Activated naive CD8-positive, alpha-beta T cell treated with anti-CD3 and anti-CD28 coated beads, Interleukin-2, amount 10 ng/mL, durations not matched to agents 7 days and 5 days (primary cell): Measurements from ENCODE around the gene SNX25. TPM values are rescaled to one million over a fixed set of nuclear protein-coding genes. Genes with fewer than 3 reads are reported as not detected.
"Not testable (repeated sequence)": the region's sequence is repeated elsewhere in the genome, so short reads cannot be mapped to it uniquely, and the experiment has no call there.

Experiments
- ATAC-seq: fragments of 150-1000 bp; cut with Tn5 transposase; one replicate; pipeline ENCODE4 v1.10.0; 2021; ENCODE audit warnings: low read depth, moderate library complexity
- POLR2A ChIA-PET: fragments of 350-600 bp; sonication (Branson Sonifier 250); formaldehyde crosslinking; loops from one replicate; lab custom pipeline; 2021; ENCODE audit warnings: antibody characterized with exemption; lab: Charles Lee
- DNase-seq: peaks from one replicate; pipeline ENCODE4 v3.0.0; 2021
- H3K27ac Mint-ChIP-seq: one replicate; pipeline ENCODE4 v1.8.0; 2022; ENCODE audit warnings: mild to moderate bottlenecking, mixed read lengths
- H3K27me3 Mint-ChIP-seq: one replicate; pipeline ENCODE4 v1.8.0; 2022; ENCODE audit warnings: mild to moderate bottlenecking, moderate library complexity, mixed read lengths
- H3K36me3 Mint-ChIP-seq: one replicate; pipeline ENCODE4 v1.8.0; 2021; ENCODE audit warnings: mild to moderate bottlenecking, mixed read lengths
- H3K4me1 Mint-ChIP-seq: one replicate; pipeline ENCODE4 v1.8.0; 2021; ENCODE audit warnings: mixed read lengths
- H3K4me3 Mint-ChIP-seq: one replicate; pipeline ENCODE4 v1.8.0; 2022; ENCODE audit warnings: mild to moderate bottlenecking, moderate library complexity, mixed read lengths
- H3K9me3 Mint-ChIP-seq: one replicate; pipeline ENCODE4 v1.8.0; 2021; ENCODE audit warnings: mixed read lengths
- total RNA-seq, 2 experiments: library from RNA; stranded (reverse); gene quantifications; one replicate each; pipeline ENCODE4 v1.2.3, GENCODE V29; 2021

The SNX25 gene
- total RNA-seq, 2 experiments from 2014 or later = 15.9 to 16.4 TPM

- H3K4me3 Mint-ChIP-seq = no peak overlapping the region
- POLR2A ChIA-PET = no interaction called here
- H3K4me1 Mint-ChIP-seq = no peaks in the 10 kb centered on the region
- no peaks in the 10 kb centered on the region for H3K9me3 Mint-ChIP-seq
- H3K27me3 Mint-ChIP-seq = no peaks in the 10 kb centered on the region
- DNase-seq (no peak), ATAC-seq (no peak)
- H3K27ac Mint-ChIP-seq = no peak overlapping the region
- peaks cover 1% of the 10 kb centered on the region for H3K36me3 Mint-ChIP-seq
Measured at GRCh38 chr4:185227713-185228278, 18.4 kb downstream of the SNX25 start.

DNA sequence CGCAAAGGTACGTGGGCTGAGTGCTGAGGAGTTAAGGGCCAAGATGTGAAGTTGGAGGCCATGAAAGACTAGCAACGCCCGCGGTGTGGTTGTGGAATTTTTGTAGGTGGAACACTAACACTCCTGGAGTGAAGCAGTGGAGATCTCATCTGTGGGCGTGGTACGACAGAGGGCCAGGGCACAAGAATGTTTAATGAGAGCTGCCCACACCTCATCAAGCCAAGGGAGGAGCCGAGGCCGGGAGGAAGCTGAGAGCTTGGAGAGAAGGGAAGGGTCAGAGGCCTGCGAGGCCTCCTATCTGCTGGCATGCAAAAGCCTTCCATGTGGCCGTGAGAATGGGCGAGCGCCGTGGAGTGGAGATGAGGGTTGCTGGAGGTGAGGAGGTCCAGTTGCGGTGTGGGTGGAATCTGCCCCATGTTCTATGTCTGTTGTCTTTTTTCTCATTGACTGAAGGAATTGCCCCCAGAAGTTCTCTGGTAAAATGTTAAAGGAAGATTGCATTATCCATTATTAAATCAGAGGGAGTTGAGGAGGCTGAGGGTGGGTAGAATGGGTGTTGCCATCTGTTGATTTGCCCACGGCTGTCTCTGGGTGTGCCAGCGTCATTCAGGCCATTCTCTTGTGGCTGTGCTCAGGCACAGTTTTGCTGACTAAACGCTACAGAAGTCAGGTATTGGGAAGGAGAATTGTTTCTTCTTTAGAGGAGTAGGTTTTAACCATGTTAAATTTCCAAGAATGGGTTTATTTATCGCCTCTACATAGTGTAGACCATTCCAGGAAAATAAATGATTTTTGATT is 19.8 kb downstream of the SNX25 start:
- DNase-seq = no peak
- Mint-ChIP-seq H3K36me3 (no peaks in the 10 kb centered on the region), H3K9me3 (no peaks in the 10 kb centered on the region), H3K27ac (no peak overlapping the region), H3K4me1 (no peaks in the 10 kb centered on the region), H3K27me3 (no peaks in the 10 kb centered on the region), H3K4me3 (no peak overlapping the region)
- POLR2A ChIA-PET = no interaction called here
- ATAC-seq = no peak

GRCh38 chr4:185232370-185232769 is 23.0 kb downstream of the SNX25 start:
- H3K27ac Mint-ChIP-seq = no peak overlapping the region
- no peak for ATAC-seq
- no peak for DNase-seq
- H3K4me3 Mint-ChIP-seq = no peak overlapping the region
- no peaks in the 10 kb centered on the region for H3K27me3 Mint-ChIP-seq
- H3K4me1 Mint-ChIP-seq = no peaks in the 10 kb centered on the region
- peaks cover 3% of the 10 kb centered on the region for H3K36me3 Mint-ChIP-seq
- POLR2A ChIA-PET = no interaction called here
- H3K9me3 Mint-ChIP-seq = no peaks in the 10 kb centered on the region

DNA sequence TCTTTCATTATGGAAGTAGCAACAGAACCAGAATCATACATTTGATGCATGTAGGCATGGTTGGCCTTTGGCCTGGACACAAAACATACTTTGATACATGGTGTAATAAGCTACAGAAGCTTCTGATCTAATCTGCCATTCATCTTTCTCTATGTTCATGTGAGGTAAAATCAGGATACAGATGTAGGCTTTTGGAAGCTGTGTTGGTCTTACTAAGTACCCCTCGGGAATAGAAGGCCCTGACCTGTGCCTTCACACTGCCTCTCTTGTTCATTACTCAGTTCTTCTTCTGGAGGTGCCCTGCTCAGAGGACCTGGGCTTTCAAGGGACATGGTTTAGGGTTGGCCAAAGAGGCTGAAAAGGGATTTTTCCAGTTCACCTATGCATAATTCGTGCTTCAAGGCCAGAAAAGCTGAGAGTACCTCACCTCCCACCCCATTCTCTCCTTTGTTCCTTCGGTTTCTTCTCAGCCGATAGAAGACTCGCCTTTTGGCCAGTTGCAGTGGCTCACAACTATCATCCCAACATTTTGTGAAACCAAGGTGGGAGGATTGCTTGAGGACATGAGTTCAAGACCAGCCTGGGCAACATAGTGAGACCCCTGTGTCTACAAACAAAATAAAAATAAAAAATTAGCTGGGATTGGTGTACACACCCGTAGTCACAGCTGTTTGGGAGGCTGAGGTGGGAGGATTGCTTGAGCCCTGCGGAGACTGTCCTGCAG is 25.9 kb downstream of the SNX25 start:
- ATAC-seq (no peak), DNase-seq (no peak)
- H3K4me3 Mint-ChIP-seq = no peak overlapping the region
- peaks cover 4% of the 10 kb centered on the region for H3K9me3 Mint-ChIP-seq
- POLR2A ChIA-PET = no interaction called here
- H3K36me3 Mint-ChIP-seq = peaks cover 9% of the 10 kb centered on the region
- H3K4me1 Mint-ChIP-seq = no peaks in the 10 kb centered on the region
- H3K27ac Mint-ChIP-seq = no peak overlapping the region
- H3K27me3 Mint-ChIP-seq = no peaks in the 10 kb centered on the region

GRCh38 chr4:185235843-185236503 is 26.6 kb downstream of the SNX25 start:
- no peaks in the 10 kb centered on the region for H3K4me1 Mint-ChIP-seq
- no peaks in the 10 kb centered on the region for H3K27me3 Mint-ChIP-seq
- peaks cover 9% of the 10 kb centered on the region for H3K36me3 Mint-ChIP-seq
- no peak overlapping the region for H3K4me3 Mint-ChIP-seq
- no peak overlapping the region for H3K27ac Mint-ChIP-seq
- no peak for ATAC-seq
- DNase-seq = no peak
- POLR2A ChIA-PET = no interaction called here
- H3K9me3 Mint-ChIP-seq = peaks cover 4% of the 10 kb centered on the region

DNA sequence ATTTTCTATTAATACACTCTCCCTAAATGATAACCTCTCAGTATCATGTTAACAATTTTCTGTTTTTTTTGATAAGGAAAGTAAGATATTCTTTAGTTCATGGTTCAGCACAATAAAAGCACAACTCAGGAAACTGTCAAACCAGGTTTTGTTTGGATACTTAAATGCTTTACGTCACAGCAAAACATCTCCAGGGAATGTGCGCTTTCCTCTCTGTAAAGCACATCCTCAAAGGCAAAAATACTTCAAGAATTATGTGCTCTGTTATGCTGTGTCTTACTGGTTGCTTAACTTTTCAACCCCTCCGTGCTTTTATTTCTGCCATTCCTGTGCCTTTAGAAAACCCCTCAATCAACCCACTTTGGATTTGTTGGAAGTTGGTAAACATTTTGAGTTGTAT is 27.8 kb downstream of the SNX25 start:
- Mint-ChIP-seq H3K4me3 (no peak overlapping the region), H3K36me3 (peaks cover 9% of the 10 kb centered on the region), H3K27me3 (no peaks in the 10 kb centered on the region), H3K9me3 (peaks cover 4% of the 10 kb centered on the region), H3K4me1 (no peaks in the 10 kb centered on the region), H3K27ac (no peak overlapping the region)
- ATAC-seq (no peak), DNase-seq (no peak)
- POLR2A ChIA-PET = no interaction called here

DNA sequence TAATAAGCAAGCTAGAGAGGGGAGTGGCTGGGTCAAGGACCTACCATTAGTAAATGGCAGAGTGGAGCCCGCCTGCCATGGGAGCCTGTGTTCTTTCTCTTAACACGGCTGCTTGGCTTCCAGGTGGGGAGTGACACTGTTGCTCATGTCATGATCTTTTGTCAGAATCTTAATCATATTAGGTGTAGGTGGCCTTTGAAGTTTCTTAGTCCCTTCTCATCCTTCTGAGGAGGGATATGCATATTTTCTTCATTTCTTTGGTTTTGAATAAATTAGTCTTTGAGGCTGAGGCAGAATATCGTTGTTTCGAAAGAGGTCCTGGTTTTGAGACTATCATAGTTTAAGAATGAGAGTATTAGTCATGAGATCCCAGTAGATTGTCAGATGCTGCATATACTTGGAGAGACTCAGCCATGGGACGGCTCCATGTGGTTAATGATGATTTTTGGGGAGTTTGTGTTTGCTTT is 28.9 kb downstream of the SNX25 start:
- no peak overlapping the region for H3K4me3 Mint-ChIP-seq
- ATAC-seq (no peak), DNase-seq (no peak)
- POLR2A ChIA-PET = no interaction called here
- H3K9me3 Mint-ChIP-seq = peaks cover 4% of the 10 kb centered on the region
- no peaks in the 10 kb centered on the region for H3K4me1 Mint-ChIP-seq
- H3K27ac Mint-ChIP-seq = no peak overlapping the region
- H3K27me3 Mint-ChIP-seq = no peaks in the 10 kb centered on the region
- H3K36me3 Mint-ChIP-seq = peaks cover 9% of the 10 kb centered on the region

DNA sequence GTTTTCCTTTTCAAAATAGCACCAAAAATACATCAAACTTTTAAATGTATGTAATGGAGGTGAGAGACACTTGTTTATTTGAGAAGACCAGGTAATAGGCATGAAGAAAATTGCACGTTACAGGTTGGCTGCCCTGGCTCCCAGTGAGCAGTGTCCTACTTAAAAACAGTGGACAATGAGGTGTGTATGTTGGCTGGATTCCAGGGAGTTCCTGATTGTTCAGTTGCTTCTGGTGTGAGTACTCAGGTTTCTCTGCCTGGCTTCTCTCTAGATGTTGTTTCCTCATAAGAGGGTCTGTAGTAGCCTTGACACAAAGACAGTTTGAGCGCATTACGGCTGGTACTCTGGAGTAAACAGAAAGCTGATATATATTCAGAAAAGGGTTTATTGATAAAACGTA is 29.4 kb downstream of the SNX25 start:
- POLR2A ChIA-PET = no interaction called here
- peaks cover 9% of the 10 kb centered on the region for H3K36me3 Mint-ChIP-seq
- no peak for DNase-seq
- no peak for ATAC-seq
- H3K27me3 Mint-ChIP-seq = no peaks in the 10 kb centered on the region
- H3K9me3 Mint-ChIP-seq = peaks cover 4% of the 10 kb centered on the region
- no peak overlapping the region for H3K4me3 Mint-ChIP-seq
- no peaks in the 10 kb centered on the region for H3K4me1 Mint-ChIP-seq
- no peak overlapping the region for H3K27ac Mint-ChIP-seq

- H3K4me3 Mint-ChIP-seq, H3K36me3 Mint-ChIP-seq, H3K4me1 Mint-ChIP-seq, H3K9me3 Mint-ChIP-seq, ATAC-seq, H3K27ac Mint-ChIP-seq, DNase-seq, H3K27me3 Mint-ChIP-seq, POLR2A ChIA-PET: not testable (repeated sequence)
Measured at GRCh38 chr4:185240486-185240885, 31.1 kb downstream of the SNX25 start.

DNA sequence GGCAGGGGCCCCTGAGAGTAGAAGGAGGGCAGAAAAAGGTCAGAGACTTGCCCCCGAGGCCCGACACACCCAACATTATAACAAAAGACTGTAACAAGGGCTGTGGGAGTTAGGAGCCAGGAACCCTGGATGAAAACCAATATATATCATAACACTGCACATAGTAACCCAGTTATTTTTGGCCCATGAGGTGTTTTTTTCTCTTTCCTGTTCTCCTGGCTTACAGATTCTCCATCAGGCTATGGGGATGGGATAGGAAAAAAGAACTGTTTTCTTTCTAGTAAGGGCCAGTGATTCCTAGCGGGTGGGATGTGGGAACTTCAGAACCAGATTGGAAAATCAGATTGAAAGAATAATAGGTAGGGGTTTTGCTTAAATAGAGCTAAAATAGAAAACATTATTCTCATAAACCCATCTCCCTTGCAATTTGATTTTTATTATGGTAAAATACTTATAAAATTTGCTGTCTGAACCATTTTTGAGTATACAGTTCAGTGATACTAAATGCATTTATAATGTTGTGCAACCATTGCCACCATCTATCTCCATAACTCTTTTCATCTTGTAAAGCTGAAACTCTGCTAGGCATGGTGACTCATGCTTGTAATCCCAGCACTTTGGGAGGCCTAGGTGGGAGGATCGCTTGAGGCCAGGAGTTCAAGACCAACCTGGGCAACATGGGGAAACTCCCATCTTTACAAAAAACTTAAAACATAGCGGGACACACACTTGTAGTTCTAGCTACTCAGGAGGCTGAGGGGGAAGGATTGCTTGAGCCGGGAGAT is 33.5 kb downstream of the SNX25 start:
- DNase-seq = no peak
- no peaks in the 10 kb centered on the region for H3K27me3 Mint-ChIP-seq
- no peak overlapping the region for H3K4me3 Mint-ChIP-seq
- POLR2A ChIA-PET = no interaction called here
- no peak for ATAC-seq
- peaks cover 11% of the 10 kb centered on the region for H3K36me3 Mint-ChIP-seq
- peaks cover 1% of the 10 kb centered on the region for H3K4me1 Mint-ChIP-seq
- H3K27ac Mint-ChIP-seq = no peak overlapping the region
- peaks cover 4% of the 10 kb centered on the region for H3K9me3 Mint-ChIP-seq

DNA sequence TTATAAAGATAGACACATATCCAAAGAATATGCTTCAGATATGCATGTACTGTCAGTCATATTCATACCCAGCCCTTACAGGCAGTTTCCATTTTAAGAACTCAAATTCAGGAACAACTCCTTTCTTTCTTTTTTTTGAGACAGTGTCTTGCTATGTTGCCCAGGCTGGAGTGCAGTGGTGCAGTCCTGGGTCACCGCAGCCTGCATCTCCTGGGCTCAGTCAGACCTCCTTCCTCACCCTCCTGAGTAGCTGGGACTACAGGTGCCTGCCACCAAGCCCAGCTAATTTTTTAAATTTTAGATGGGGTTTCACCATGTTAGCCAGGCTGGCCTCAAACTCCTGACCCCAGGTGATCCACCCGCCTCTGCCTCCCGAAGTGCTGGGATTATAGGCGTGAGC is 34.5 kb downstream of the SNX25 start:
- no peak for DNase-seq

DNA sequence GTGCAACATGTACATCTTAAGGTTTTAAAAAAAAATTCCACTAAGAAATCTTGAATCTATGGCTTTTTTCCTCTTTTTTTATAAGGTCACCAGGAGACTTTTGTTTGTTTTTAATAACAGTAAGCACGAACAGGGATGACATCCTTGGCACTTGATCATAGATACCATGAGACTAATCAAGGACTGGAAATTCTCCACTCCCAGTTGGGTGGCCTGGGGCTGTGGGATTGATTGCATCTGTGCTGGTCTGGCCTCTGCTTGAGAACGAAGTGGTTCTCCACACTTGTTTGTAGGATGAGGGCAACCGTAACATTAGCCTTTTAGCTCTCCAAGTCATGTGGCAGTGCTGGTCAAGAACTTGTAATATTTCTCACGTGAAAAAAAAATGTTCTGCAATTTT is 35.4 kb downstream of the SNX25 start:
- ATAC-seq = no peak

More for the DNA sequence above, 34.5 kb downstream of the SNX25 start:
- Mint-ChIP-seq H3K36me3 (peaks cover 8% of the 10 kb centered on the region), H3K4me3 (no peak overlapping the region), H3K4me1 (peaks cover 1% of the 10 kb centered on the region), H3K27ac (no peak overlapping the region), H3K27me3 (no peaks in the 10 kb centered on the region), H3K9me3 (no peaks in the 10 kb centered on the region)
- ATAC-seq = no peak
- POLR2A ChIA-PET = no interaction called here

DNA sequence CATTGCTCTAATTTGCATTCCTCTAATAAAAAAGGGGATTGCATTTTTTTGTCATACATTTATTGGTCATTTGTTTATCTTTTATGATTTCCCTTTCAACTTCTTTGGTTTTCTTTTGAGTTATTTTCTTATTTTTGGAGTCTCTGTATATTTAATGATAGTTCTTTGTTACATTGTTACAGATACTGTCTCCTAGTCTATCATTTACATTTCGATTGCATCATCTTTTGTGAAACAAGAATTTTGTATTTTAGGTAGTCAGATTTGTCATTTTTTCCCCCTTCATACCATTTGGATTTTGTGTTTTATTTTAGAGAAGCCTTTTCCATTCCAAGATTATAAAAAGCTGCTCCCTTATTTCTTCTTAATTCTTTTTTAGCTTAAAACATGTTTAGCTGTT is 37.1 kb downstream of the SNX25 start:
- no peak overlapping the region for H3K4me3 Mint-ChIP-seq
- ATAC-seq (no peak), DNase-seq (no peak)
- no peak overlapping the region for H3K27ac Mint-ChIP-seq
- peaks cover 15% of the 10 kb centered on the region for H3K36me3 Mint-ChIP-seq
- H3K4me1 Mint-ChIP-seq = peaks cover 5% of the 10 kb centered on the region
- POLR2A ChIA-PET = no interaction called here
- H3K9me3 Mint-ChIP-seq = no peaks in the 10 kb centered on the region
- H3K27me3 Mint-ChIP-seq = no peaks in the 10 kb centered on the region

More for the DNA sequence above, 35.4 kb downstream of the SNX25 start:
- Mint-ChIP-seq H3K9me3 (no peaks in the 10 kb centered on the region), H3K27ac (no peak overlapping the region), H3K4me3 (no peak overlapping the region), H3K4me1 (peaks cover 1% of the 10 kb centered on the region), H3K27me3 (no peaks in the 10 kb centered on the region), H3K36me3 (peaks cover 8% of the 10 kb centered on the region)
- DNase-seq = no peak
- POLR2A ChIA-PET = no interaction called here
